ENCODE results near the gene ARPP19. TPM values are rescaled to one million over a fixed set of nuclear protein-coding genes. Genes with fewer than 3 reads are reported as not detected.

The ARPP19 gene
- total and polyA plus RNA-seq, 9 of the 15 experiments (the other 6 are each of a cell fraction or from before 2014, with no cell fraction given): 33.3 to 102 (median 60.5) TPM

DNA sequence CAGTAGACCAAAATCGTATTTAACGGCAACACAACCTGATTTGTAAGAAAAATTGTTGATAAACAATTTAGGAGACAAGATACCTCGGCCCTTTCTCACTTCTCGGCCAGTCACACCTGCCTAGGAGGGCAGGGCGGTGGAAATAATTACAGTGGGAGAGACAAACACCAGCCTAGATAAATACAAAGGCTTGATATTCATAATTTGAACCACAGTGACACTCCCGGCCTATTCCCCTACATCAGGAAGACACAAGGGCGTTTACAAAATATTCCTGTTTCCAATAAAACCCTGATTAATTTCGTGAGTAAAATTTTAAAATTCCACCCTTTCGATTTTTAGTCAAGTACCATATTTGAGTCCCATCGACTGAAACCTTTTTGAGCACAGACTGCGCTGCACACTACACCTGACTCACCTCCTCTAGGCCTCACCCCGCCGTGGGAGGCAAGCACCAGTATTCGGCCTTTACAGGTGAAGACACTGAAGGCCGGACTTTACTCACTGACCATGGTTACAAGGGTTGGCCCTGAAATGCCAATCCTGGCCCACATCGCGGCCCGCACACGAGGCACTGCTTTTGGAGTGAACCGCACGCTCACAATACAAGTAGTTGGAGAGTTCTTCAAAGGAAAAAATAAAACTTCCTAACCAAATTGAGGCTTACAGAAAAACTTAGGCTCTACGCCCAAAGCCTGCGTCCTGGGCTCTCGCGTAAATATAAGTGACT, 794 bp downstream of the ARPP19 start (continued):
- TF ChIP-seq, protein P1, sequence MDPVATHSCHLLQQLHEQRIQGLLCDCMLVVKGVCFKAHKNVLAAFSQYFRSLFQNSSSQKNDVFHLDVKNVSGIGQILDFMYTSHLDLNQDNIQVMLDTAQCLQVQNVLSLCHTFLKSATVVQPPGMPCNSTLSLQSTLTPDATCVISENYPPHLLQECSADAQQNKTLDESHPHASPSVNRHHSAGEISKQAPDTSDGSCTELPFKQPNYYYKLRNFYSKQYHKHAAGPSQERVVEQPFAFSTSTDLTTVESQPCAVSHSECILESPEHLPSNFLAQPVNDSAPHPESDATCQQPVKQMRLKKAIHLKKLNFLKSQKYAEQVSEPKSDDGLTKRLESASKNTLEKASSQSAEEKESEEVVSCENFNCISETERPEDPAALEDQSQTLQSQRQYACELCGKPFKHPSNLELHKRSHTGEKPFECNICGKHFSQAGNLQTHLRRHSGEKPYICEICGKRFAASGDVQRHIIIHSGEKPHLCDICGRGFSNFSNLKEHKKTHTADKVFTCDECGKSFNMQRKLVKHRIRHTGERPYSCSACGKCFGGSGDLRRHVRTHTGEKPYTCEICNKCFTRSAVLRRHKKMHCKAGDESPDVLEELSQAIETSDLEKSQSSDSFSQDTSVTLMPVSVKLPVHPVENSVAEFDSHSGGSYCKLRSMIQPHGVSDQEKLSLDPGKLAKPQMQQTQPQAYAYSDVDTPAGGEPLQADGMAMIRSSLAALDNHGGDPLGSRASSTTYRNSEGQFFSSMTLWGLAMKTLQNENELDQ (CRISPR knock-in tag; IDR thresholded peaks at IDR 0.05; ENCODE audit: borderline replicate concordance): no peak
- no peak for TF ChIP-seq CSDE1 (IDR thresholded peaks at IDR 0.05)
- no peak for TF ChIP-seq SRF (CRISPR knock-in tag; IDR thresholded peaks at IDR 0.05)
- no peak for TF ChIP-seq ZNF696 (CRISPR knock-in tag; conservative IDR thresholded peaks at IDR 0.05)
- TF ChIP-seq, protein P2, sequence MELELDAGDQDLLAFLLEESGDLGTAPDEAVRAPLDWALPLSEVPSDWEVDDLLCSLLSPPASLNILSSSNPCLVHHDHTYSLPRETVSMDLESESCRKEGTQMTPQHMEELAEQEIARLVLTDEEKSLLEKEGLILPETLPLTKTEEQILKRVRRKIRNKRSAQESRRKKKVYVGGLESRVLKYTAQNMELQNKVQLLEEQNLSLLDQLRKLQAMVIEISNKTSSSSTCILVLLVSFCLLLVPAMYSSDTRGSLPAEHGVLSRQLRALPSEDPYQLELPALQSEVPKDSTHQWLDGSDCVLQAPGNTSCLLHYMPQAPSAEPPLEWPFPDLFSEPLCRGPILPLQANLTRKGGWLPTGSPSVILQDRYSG (tag; conservative IDR thresholded peaks at IDR 0.05; ENCODE audit: low read depth): no peak
- TF ChIP-seq SAP30 (IDR thresholded peaks at IDR 0.05; ENCODE audit: borderline replicate concordance, insufficient read depth, low read depth, low read length, poor library complexity, severe bottlenecking): no peak
